LHCN-M2 (cell line): Measurements from ENCODE around the gene PIN4. TPM values are rescaled to one million over a fixed set of nuclear protein-coding genes. Genes with fewer than 3 reads are reported as not detected.
"Not testable (repeated sequence)": the region's sequence is repeated elsewhere in the genome, so short reads cannot be mapped to it uniquely, and the experiment has no call there.

Source experiments
- DNase-seq: peaks from one replicate; pipeline ENCODE4 v3.0.0-alpha.2; 2012; ENCODE audit warnings: low read depth
- total RNA-seq: library from RNA; depleted of rRNA; stranded (reverse); fragments of >200 nt; gene quantifications from 2 replicates; pipeline ENCODE4 v1.2.3, GENCODE V29; 2014; rRNA removed

The PIN4 gene
- total RNA-seq, 1 experiment from 2014 or later: 7.9 TPM

DNA sequence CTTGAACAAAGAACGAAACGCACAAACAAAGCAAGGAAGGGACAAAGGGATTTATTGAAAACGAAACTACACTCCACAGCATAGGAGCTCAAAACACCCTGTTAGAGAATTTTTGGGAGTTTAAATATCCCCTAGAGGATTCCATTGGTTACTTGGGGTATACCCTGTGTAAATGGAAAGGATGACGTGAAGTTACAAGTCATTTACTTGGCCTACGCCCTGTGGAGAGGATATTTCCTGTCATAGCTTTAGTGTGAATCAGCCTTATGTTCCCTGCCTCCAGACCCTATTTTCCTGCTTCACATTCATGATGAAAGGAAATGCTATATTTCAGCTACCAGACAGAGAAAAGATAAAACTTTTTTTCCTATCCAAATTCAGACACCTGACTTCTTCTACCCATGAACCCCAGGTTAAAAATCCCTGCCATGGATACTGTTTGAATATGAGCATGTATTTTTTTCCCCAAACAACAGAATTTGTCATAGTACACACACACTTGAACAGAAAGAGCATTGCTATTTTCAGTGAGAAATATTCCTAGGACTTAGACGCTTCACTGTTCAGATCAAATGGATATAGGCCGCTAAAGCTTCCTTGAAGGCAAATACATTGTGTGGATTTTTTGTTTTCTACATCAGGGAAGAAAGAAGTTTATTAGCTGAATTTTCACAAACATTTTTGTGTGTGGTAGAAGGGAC, 20.4 kb downstream of the PIN4 start:
- peak; percentile 79 for DNase-seq

DNA sequence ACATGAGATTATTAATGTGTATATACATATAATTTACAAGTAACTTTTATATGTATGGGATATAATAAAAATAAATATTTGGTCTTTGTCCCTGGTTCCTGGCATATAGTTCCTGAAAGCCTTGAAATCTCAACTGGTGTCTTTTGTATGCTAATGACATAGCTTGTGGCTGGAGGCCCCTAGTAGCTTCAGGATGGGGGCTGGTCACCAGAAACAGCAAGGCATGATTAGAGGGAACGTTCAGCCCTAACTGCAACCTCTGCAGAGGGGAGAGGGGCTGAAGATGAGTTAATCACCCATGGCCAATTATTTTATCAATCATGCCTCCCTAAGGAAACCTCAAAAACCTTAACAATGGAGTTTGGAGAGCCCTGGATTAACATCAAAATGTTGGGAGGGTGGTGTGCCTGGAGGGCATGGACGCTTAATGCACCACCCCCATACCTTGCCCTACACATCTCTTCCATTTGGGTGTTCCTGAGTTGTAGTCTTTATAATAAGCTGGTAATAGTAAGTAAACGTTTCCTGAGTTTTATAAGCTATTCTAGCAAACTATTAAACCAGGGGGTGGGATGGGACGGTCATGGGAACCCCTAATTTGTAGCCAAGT, 21.3 kb downstream of the PIN4 start:
- DNase-seq: no peak

DNA sequence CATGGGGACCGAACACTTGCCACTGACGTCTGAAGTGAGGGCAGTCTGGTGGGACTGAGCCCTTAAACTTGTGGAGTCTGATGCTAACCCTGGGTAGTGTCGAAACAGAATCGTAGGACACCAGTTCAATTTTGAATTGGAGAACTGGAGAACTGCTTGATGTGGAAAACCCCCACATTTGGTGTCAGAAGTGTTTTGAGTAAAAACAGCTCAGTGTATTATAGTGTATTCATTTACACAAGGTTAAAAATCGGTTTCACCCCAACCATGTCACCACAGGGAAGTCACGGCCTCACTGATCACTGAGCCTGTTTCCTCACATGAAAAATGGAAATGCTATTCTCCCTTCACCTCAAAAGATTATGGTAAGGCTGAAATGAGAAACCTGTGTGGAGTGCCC, 21.9 kb downstream of the PIN4 start:
- DNase-seq: no peak

DNA sequence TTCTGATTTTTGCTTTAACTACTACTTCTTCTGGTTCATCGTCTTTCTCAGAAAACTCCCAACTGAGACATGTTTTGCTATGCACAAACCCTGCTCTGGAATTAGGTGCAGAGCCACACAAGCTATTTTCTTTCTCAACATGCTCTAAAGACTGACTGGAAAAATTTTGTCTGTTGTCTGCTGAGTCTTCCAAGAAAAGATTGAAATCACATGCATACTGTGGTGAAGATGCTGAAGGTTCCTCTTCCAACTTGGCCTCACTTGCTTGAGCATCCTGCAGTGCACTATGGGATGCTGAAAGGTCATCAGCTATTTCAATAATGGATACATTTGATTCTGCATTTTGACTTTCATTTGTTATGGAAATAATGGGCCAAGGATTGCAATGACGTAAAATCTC, 24.1 kb downstream of the PIN4 start:
- no peak for DNase-seq

DNA sequence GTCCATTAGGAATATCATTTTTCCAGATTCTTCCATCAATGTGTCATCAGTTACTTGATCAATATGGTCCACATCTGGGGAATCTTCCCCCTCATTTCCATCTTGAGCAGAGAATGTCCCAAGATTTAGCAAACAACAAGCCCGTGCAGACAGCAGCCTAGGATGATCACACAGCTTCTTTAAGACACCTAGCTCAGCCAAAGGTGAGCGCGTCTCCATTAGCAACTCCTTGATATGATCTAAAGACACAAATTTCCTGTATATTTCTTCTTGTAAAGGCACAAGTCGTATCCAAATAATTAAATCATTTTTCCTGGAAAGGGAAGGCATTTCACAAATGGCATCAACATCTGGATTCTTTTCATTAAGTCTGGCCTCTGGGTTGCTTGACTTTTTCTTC, 25.8 kb downstream of the PIN4 start:
- no peak for DNase-seq

DNA sequence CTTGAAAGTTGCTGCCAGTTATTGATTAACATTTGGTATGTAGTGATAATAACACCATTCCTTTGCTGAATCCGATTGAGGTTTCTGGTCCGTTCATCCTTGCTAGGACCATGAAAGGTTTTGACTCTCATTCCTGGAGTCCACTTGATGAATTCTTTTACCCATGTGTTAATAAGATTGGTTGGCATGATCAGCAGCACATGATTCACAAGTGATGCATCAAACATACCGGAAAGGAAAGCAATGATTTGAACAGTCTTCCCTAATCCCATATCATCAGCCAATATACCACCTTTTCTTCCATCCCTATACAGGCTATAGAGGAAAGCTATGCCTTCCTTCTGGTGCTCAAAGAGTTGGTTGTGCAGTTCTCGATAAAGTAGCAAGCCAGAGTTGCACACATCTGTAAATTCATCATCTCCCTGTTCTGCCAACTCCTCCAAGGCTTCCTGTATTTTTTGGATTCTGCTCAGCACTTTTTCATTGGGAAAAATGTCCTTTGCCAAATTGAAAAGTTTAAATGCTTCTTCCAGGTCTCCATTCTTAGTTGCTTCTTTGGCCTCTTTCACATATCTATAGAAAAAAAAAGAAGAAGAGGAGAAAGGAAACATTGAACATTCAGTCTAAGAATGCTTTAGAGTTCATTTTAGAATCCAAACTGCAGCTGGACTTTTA, 26.7 kb downstream of the PIN4 start:
- peak; percentile 9 for DNase-seq

DNA sequence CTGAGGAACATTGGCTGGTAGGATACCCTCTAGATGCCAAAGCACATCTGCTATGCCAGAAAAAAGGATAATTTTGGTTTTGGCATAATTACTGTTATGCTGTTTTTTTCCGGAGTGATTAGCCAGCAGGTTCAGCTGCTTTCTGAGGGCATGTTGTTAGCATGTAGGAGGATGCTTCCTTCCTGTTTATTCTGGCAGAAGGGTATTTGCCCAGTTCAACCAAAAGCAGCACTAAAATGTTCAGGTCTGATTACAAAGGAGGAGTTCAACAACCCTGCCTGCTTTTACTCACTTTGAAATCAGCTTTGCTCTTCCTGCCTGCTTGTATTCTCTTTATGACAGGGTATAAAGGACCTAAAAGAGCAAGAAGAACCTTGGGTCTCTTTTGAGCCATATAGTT, 35.4 kb downstream of the PIN4 start:
- DNase-seq: peak; percentile 22

DNA sequence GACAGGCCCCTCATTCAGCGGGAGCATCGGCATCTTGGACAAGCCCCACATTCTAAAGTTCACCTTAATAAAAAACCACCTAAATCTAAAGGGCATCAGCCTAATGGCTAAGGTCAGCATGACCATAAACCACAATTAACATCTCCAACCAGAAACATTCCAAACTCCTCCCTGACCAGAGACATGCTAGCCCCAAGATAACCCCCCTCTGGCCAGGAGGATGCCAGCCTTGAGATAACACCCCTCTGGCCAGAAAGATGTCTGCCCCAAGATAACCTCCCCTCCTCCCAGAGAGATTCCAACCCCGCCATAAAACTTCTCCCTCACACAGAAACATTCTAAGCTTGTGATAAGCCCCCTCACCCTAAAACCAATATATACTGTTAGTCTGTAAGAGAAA, 38.8 kb downstream of the PIN4 start:
- not testable (repeated sequence) for DNase-seq

DNA sequence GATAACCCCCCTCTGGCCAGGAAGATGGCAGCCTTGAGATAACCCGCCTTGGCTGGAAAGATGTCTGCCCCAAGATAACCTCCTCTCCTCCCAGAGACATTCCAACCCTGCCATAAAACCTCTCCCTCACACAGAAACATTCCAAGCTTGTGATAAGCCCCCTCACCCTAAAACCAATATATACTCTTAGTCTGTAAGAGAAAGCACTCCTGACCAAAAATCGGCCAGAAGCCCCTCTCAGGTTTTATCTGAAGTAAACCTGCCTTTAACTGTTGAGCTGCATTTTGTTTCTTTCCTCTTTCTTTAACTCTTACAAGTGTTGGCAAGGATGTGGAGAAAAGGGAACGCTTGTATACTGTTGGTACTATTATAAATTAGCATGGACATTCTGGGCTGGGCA, 48.7 kb downstream of the PIN4 start:
- DNase-seq: no peak

DNA sequence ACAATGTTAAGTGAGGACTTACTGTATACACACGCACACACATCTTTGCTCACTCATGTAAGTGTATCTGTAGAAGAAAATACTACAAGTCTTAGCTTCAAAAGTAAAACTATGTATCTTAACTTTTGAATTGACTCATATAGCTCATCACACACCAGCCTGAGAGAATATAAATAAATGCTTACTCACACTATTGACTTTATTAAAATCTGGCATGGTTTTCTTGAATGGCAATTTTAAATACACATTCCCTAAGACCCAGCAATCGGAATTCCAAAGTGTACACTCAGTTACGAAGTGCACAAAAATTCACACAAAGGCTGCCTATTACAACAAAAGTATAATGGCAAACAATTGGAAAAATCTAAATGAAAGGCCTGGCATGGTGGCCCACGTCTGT, 55.3 kb downstream of the PIN4 start:
- no peak for DNase-seq

DNA sequence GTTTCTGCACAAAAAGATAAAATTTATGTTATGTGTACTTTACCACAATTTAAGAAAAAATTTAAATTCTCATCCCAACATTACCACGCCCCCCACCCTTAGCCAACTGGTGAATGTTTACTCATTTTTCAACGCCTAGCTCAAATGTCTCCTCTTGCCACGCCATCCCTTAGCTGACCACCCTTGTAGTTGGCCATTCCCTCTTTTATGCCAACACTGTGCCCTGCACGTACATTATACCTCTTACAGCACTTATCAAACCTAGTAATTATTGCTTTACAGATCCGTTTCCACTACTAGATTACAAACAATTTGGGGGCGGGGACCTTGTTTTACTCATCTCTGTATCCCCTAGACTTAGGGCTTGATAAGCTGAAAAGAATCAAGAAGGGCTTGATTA, 56.6 kb downstream of the PIN4 start:
- no peak for DNase-seq

DNA sequence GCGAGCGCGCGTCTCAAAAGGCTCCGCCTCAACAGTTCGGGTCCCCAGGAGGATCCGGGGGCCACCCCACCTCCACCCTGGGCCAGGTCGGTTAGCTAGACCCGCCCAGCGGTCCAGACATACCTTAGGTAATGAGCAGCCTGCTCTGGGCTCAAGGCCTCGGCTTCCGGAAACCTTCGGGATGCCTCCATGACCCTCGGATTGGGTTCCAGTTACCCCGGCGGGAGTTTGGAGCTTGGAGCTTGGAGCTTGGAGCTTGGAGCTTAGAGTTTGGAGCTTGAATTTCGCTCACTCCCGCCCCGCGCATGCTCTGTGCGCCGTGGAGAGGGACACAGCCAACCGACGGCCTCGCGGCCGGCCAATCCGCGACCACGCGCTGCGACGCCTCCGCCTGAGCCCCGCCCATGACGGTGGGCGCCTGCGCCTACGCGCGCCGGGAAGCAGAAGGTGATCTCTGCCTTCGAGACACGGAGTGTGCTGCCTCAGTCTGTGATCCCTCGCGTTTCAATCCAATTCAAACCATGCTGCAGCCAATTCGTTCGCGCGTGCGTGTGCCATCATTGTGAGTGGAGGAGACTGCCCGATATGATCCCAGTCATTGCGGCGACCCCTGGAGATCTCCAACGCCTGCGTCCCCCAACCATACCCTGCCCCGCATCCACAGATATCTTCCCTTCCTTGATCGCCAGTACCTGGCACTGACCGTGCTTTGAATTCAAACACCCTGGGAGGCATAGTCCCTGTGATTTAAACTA, 57.3 kb downstream of the PIN4 start, which contains the start of gene ERCC6L:
TSS of gene ERCC6L (minus strand) at position 307 of the 755 bp plus-strand sequence. CDS start at position 191, 116 bp downstream.
- peak; percentile 82 for DNase-seq

DNA sequence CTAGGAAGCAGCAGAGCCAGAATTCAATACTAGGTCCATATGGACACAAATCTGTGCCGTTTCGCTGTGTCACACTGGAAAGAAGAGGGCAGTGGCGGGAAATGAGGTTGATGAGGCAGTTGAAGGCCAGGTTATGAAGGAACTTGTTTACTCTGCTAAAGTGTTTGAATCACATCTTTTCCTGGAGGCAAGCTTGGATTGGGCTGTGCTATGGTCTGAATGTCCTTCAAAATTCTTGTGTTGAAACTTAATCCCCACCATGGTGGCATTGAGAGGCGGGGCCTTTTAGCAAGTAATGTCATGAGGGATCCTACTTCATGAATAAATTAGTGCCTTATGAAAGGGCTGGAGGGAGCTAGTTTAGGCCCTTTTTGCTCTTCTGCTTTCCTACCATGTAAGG, 59.4 kb downstream of the PIN4 start:
- no peak for DNase-seq

DNA sequence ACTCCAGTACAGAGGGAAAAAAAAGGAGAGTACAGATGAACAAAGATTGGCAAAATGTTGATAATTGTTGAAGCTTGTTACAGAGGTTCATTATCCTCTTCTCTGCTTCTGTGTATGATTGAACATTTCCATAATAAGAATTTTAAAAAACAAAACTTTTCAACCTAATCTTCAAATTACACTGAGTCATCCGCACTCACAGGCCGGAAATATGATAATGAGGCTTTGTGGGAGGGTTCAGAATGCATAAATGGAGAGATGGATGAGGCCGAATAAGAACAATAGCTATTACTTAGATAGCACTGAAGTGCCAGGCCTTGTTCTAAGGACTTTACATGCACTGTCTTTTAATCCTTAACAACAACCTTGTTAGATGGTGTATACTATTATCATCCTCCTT, 61.9 kb downstream of the PIN4 start:
- DNase-seq: peak; percentile 49

DNA sequence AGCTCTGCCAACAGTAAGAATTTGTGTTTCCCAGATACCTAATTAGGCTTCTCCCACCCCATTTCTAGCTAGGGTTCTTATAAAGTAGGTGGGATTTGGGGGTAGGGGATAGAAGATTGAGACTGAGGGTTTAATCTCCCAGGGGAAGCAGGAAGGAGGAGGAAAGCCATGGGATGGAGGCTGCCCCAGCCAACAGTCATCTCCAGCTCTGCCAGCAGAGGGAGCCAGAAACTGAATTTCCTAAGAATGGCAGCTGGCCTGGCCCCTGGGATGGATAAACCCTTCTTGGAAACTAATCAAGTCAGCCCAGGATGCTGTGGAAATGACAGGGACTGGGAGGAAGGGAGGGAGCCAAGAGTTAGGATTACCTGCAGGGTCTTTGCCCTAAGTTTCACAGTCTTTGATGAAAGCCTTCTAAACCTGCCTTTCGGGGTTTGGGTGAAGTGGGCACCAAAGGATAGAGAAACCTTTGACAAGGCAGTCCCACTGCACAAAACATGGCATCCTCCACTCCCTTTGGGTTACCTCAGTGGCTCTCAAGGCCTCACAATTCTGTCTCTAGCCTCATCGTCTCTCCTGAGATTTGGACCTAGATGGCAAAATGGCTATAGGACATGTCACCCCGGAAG, 64.0 kb downstream of the PIN4 start:
- peak; percentile 56 for DNase-seq

DNA sequence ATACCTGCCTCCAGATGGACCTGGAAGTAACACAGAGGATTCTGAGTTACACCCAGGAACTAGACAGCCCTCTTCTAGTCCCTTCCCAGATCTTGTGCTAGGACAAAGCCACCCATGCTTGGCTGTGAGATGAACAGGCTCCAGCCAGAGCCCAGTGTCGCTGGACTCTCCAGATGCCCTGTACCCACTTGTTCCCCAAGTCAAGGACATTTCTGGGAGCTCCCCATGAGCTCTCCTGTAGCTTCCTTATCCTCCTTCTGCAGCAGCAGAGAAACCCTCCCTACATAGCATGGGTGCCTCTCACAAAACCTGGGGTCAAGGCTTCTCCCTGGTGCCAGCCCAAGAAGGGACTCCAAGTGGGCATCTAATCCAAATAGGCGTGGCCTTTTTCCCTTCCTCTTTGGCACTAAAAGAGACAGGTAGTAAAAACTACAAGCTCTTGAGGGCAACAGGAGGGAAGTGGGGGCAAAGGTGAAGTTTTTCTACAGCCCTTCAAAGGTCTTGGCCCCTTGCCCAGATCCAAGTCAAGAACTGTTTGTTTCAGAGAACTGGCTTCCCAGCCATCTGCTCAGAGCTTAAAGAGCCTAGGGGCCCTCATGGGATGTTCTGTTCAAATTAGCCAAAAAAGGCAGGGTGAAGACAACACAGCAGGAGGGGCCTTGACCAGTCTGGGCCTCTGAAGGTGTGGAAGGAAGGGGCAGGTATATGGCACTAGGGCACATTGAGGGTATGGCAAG, 65.8 kb downstream of the PIN4 start:
- DNase-seq: no peak

Other genes with a start within 250 kb of the PIN4 start
- 1.3 and 1.7 TPM in 2 replicates for gene RTL5, start 49.8 kb upstream of the PIN4 start, total RNA-seq
- gene ERCC6L, start 57.3 kb downstream of the PIN4 start, total RNA-seq: 15.3 and 18.0 TPM in 2 replicates
- gene RPS4X, start 95.5 kb downstream of the PIN4 start, total RNA-seq: 662 and 734 TPM in 2 replicates
- gene CITED1, start 124.2 kb downstream of the PIN4 start, total RNA-seq: 0.17 and 1.0 TPM in 2 replicates